ENCODE results near the gene SEPTIN10.

- TF ChIP-seq POLR2A (IDR thresholded peaks at IDR 0.05) = no peak
- no peak for TF ChIP-seq CTCF (IDR thresholded peaks at IDR 0.05)
Observed at GRCh38 chr2:109601783-109602182, 12.0 kb downstream of the SEPTIN10 start.
